Measurements from ENCODE around the gene GALNT6. TPM values are rescaled to one million over a fixed set of nuclear protein-coding genes. Genes with fewer than 3 reads are reported as not detected.
A peak's percentile ranks its signal among the peaks of the same experiment; 100 is the strongest.

The GALNT6 gene
- total and polyA plus RNA-seq, 2 experiments from 2014 or later = 28.4 to 30.7 TPM

DNA sequence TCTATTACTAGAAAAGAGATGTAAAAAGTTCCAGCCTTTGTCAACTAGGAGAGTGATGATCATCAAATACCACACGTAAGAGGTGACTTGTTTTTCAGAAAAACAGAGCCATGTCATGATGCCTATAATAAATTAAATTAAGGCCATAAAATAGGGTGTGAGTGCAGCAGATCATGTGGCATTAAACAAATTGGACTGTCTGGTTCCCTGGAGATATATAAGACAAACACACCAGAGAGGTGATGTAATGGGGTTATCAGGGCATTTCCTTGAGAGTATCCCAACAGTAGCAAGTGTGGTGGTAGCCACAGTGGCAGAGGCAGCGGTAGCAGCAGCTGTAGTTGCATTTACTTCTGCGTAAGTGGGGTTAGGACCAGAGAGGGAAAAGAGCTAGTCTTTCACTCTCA lies 14.6 kb upstream of the GALNT6 start:
- peak overlapping the region; percentile 67 for H3K27ac ChIP-seq
- peak; percentile 41 for DNase-seq (ENCODE audit: low spot score)
- WGBS (ENCODE audit: low lambda C conversion rate, missing lambda C conversion rate) = 57% methylated on average over 3 of the region's 3 CpGs

DNA sequence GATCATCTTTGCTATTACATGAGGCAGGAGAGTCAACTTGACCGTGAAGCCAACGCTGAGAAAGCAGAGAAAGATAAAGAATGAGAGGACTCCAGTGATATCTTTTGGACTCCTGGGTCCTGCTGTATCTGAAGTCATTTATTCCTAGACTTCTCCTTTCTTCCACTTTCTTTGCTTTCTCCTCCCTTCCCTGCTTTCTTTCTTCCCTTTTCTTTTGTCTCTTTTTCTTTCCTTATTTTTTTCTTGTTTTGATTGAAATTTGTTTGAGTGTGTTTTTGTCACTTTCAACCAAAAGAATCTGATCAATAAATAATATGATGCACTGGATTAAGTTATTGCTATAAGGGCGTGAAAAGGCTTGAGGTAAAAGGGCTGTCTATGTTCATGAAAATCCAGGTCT lies 13.4 kb upstream of the GALNT6 start:
- H3K9me3 ChIP-seq (ENCODE audit: low read depth) = no peaks in the 10 kb centered on the region
- peaks cover 20% of the 10 kb centered on the region for H3K4me1 ChIP-seq (ENCODE audit: insufficient read depth)
- H3K36me3 ChIP-seq (replicated peaks; ENCODE audit: insufficient read depth, low read depth) = no peaks in the 10 kb centered on the region
- no peaks in the 10 kb centered on the region for H4K20me1 ChIP-seq (ENCODE audit: insufficient read depth, poor library complexity, severe bottlenecking)
- H3K79me2 ChIP-seq = no peaks in the 10 kb centered on the region
- no peak overlapping the region for H3K4me3 ChIP-seq
- H3K9me2 ChIP-seq (replicated peaks; ENCODE audit: insufficient read depth) = no peaks in the 10 kb centered on the region
- no peak for TF ChIP-seq EZH2phosphoT487 (IDR thresholded peaks at IDR 0.05; ENCODE audit: low read depth, severe bottlenecking, unreplicated experiment)
- TF ChIP-seq, protein P1, sequence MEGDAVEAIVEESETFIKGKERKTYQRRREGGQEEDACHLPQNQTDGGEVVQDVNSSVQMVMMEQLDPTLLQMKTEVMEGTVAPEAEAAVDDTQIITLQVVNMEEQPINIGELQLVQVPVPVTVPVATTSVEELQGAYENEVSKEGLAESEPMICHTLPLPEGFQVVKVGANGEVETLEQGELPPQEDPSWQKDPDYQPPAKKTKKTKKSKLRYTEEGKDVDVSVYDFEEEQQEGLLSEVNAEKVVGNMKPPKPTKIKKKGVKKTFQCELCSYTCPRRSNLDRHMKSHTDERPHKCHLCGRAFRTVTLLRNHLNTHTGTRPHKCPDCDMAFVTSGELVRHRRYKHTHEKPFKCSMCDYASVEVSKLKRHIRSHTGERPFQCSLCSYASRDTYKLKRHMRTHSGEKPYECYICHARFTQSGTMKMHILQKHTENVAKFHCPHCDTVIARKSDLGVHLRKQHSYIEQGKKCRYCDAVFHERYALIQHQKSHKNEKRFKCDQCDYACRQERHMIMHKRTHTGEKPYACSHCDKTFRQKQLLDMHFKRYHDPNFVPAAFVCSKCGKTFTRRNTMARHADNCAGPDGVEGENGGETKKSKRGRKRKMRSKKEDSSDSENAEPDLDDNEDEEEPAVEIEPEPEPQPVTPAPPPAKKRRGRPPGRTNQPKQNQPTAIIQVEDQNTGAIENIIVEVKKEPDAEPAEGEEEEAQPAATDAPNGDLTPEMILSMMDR (IDR thresholded peaks at IDR 0.05; ENCODE audit: poor library complexity) = no peak
- TF ChIP-seq EZH2 (IDR thresholded peaks at IDR 0.05; ENCODE audit: borderline replicate concordance) = no peak
- no peak overlapping the region for H3K4me2 ChIP-seq
- no peak for DNase-seq (ENCODE audit: low spot score)
- 97% methylated on average over 3 of the region's 3 CpGs for WGBS (ENCODE audit: low lambda C conversion rate, missing lambda C conversion rate)
- H2AFZ ChIP-seq = no peak overlapping the region
- H3K27me3 ChIP-seq = no peaks in the 10 kb centered on the region
- peak overlapping the region; percentile 25 for H3K27ac ChIP-seq

More for the DNA sequence above, 14.6 kb upstream of the GALNT6 start:
- no peaks in the 10 kb centered on the region for H3K27me3 ChIP-seq
- H3K9me2 ChIP-seq (replicated peaks; ENCODE audit: insufficient read depth) = no peaks in the 10 kb centered on the region
- H3K36me3 ChIP-seq (replicated peaks; ENCODE audit: insufficient read depth, low read depth) = no peaks in the 10 kb centered on the region
- no peak overlapping the region for H2AFZ ChIP-seq
- no peaks in the 10 kb centered on the region for H3K9me3 ChIP-seq (ENCODE audit: low read depth)
- H3K4me1 ChIP-seq (ENCODE audit: insufficient read depth) = peaks cover 17% of the 10 kb centered on the region
- H3K79me2 ChIP-seq = no peaks in the 10 kb centered on the region
- no peaks in the 10 kb centered on the region for H4K20me1 ChIP-seq (ENCODE audit: insufficient read depth, poor library complexity, severe bottlenecking)
- TF ChIP-seq, protein P1 (IDR thresholded peaks at IDR 0.05; ENCODE audit: poor library complexity) = no peak
- no peak for TF ChIP-seq EZH2phosphoT487 (IDR thresholded peaks at IDR 0.05; ENCODE audit: low read depth, severe bottlenecking, unreplicated experiment)
- TF ChIP-seq EZH2 (IDR thresholded peaks at IDR 0.05; ENCODE audit: borderline replicate concordance) = no peak
- no peak overlapping the region for H3K4me3 ChIP-seq
- no peak overlapping the region for H3K4me2 ChIP-seq

DNA sequence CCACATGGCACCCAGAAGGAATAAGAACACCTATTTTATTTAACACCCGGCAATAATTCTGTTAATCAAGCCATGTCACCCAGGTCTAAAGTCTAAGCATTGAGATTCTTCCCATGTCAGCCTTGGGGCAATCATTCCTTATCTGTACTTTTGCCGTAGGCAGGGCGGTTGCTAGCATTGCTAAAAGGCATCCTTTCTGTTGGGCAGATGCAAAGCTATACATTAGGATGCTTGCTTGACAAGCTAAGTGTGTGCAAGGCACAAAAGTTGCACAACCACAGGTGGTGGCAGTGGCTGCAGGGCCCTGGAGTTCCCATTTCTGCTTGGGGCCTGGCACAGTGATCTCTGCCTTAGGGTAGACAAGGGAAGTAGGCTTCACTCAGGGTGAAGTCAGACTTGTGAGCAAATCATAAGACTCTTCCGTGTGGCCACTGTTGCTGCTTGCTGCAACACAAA lies 12.5 kb upstream of the GALNT6 start:
- Histone ChIP-seq H3K9me2 (replicated peaks; ENCODE audit: insufficient read depth) (no peaks in the 10 kb centered on the region), H3K27ac (peak overlapping the region; percentile 31), H4K20me1 (ENCODE audit: insufficient read depth, poor library complexity, severe bottlenecking) (no peaks in the 10 kb centered on the region), H3K79me2 (no peaks in the 10 kb centered on the region), H3K36me3 (replicated peaks; ENCODE audit: insufficient read depth, low read depth) (no peaks in the 10 kb centered on the region), H3K27me3 (no peaks in the 10 kb centered on the region), H3K4me3 (no peak overlapping the region), H3K4me2 (peak overlapping the region; percentile 28), H3K4me1 (ENCODE audit: insufficient read depth) (peaks cover 27% of the 10 kb centered on the region), H2AFZ (no peak overlapping the region), H3K9me3 (ENCODE audit: low read depth) (no peaks in the 10 kb centered on the region)
- 64% methylated on average over 4 of the region's 4 CpGs for whole genome bisulfite sequencing (ENCODE audit: low lambda C conversion rate, missing lambda C conversion rate)
- TF ChIP-seq EZH2 (IDR thresholded peaks at IDR 0.05; ENCODE audit: borderline replicate concordance) (no peak), EZH2phosphoT487 (IDR thresholded peaks at IDR 0.05; ENCODE audit: low read depth, severe bottlenecking, unreplicated experiment) (no peak)
- TF ChIP-seq, protein P1 (IDR thresholded peaks at IDR 0.05; ENCODE audit: poor library complexity) = no peak
- no peak for DNase-seq (ENCODE audit: low spot score)

Measured in hepatocyte (in vitro differentiated cells).